G401 (cell line): Measurements from ENCODE around the gene TAF11. TPM values are rescaled to one million over a fixed set of nuclear protein-coding genes. Genes with fewer than 3 reads are reported as not detected.
"Not testable (repeated sequence)": the region's sequence is repeated elsewhere in the genome, so short reads cannot be mapped to it uniquely, and the experiment has no call there.

Experiments used
- DNase-seq: peaks from one replicate; pipeline ENCODE4 v3.0.0-alpha.2; 2015; ENCODE audit warnings: low spot score
- in situ Hi-C: cut with HindIII; loops from 2 replicates; pipeline ENCODE4 v1.10.0; 2016; ENCODE audit warnings: low sequenced_read_pairs, mixed read lengths
- total RNA-seq: library from RNA; depleted of rRNA; stranded (reverse); fragments of >200 nt; shearing (Covaris generic); gene quantifications from 2 replicates; pipeline ENCODE4 v1.2.3, GENCODE V29; 2014

The TAF11 gene
- total RNA-seq, 1 experiment from 2014 or later, result 79.8 TPM

DNA sequence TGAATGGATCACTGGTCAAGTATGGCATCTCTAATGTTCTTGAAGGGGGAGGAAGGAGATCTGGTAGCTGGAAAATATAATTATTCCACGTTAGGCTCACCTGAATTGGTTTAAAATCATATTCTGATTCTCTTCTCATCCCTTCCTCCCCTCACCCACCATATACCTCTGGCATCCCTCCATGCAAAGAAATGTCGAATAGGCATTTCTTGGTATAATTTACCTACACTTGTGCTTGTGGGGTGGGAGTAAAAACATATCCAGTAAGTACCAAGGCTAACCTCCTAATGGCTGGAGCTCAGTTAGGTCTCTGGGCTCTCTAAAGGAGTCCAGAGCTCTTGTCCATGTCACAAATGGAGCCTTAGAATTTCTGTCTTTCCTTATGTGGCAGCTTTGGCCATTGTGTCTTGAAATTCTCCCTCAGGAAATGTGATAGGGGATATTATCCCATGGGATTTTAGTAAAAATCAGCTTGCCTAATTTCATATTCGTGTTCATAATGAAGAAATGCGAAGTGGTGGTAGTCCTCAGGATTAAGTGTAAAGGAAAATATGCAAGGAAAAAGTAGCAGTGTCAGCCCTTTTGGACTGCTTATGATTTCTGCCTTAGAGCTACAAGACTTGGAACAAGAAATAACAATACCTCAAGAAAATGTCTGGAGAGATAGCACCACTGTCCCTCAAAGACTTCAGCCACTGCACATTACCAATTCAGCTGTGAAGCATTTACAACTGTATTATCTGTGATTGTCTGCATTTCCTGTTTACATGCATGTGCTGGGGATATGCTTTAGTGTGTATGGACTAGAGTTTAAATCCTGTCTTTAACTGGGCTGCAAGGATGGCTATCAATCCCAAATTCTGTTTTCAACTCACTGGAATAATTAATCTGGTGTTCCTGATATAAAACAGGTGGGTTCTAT lies 12.3 kb downstream of the TAF11 start:
- DNase-seq, result no peak
- in situ Hi-C loops, result no loop called here

DNA sequence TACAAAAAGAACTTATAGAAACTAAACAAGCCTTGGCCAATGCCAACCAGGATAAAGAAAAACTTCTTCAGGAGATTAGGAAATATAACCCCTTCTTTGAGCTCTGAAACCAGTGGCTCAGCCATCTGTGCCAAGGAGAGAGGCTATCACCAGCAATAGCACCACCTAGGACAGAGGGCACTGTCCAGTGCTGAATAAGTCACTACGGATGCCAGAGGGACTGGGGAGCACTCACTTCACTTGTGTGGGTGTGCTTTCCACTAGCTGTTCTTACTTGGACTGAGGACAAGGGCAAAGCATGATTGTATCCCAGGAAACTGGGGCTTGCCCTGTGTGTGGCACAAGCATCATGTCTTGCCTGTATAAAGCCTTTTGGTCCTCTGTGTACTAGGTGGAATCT lies 15.5 kb downstream of the TAF11 start:
- in situ Hi-C loops, result no loop called here
- no peak for DNase-seq

DNA sequence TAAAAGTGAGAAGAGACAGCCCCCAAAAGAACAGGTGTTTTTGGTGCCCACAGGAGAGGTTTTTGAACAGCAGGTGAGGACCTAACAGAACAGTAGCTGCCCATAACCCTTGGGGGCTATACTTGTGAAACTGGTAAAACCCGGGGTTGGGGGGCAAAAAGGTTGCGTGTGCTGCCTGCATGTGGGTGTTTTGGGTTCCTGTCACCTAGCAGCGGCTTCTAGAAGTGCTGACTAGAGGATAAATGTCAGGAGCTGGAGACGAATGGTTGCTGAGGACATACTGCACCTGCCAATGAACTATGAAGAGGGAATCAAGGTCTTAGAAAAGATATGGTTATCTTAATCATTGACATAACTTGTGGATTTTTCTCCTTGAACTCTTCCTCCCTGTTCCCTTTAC lies 16.0 kb downstream of the TAF11 start:
- no peak for DNase-seq
- in situ Hi-C loops, result no loop called here

DNA sequence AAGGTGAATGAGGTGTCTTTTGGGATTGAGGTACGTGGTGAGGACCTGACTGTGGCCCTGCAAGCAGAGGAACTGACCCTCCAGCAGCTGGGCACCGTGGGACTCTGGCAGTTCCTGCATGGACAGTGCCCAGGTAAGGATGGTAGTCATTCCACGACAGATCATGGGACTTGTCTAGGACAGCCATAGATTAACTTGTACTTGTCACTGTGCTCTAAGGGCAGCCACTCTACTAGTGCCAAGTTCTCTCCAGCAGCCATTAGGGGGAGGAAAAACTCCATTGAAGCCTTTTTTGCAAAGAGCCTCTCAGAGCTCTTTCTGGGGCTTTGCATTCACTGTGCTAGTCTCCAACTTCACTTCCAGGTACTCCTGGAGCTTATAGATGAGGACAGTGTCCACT lies 20.4 kb downstream of the TAF11 start:
- in situ Hi-C loops, result no loop called here
- peak; percentile 9 for DNase-seq

- in situ Hi-C loops, result no loop called here
These were observed 21.3 kb downstream of the TAF11 start for GRCh38 chr6:34866509-34866908.

GRCh38 chr6:34865107-34865506 lies 22.7 kb downstream of the TAF11 start:
- no peak for DNase-seq
- in situ Hi-C loops, result no loop called here

More at GRCh38 chr6:34866509-34866908, 21.3 kb downstream of the TAF11 start:
- no peak for DNase-seq

DNA sequence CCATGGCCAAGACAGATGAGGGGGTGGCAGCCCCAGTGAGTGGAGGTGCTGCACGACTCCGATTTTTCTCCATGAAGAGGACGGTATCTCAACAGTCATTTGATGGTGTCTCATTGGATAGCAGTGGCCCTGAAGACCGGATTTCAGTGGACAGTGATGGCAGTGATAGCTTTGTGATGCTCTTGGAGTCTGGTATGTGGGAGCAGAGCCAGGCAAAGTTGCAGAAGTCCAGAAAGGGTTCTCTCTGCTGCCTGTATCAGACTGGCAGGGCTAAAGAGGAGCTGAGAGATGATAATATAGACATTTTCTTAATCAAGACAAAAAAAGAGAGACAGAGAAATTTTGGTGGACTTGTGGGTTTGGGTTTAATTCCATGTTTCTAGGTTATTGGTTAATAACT lies 23.8 kb downstream of the TAF11 start:
- DNase-seq, result no peak
- in situ Hi-C loops, result no loop called here

DNA sequence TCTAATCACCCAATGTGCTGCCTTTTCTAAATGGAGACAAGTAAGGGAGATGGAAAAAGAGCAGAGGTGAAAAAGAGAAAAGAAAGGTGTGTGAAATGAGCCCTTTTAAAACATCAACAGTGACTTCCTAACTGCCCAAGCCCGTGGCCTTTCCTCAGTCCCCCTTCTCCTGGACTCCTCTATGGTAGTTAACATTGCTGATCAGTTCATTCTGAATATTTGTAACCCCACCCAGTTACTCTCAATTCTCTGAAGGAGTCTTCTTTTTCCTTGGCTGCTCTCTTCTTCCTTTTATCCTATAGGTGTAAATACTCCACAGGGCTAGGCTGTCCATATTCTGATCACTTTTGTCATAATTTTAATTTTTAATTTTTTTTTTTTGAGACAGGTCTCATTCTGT lies 27.1 kb downstream of the TAF11 start:
- no peak for DNase-seq
- in situ Hi-C loops, result no loop called here

DNA sequence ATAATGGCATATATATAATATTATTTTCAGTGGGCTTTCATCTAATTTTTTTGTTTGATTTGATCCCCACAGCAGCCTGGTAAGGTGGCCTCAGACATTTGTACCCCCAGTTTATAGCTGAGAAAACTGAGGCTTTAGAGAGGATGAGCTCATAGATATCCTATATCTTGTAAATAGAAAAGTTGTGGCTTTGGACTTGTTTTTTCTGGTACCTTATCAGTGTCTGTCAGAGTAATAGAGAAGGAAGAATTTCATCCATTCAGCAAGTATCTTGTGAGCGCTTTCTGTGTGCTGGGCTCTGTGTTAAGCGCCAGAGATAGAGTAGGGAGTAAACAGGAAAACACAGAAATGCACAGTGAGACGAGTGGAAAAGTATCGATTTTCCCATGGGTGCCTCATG lies 27.9 kb downstream of the TAF11 start:
- in situ Hi-C loops, result no loop called here
- no peak for DNase-seq

DNA sequence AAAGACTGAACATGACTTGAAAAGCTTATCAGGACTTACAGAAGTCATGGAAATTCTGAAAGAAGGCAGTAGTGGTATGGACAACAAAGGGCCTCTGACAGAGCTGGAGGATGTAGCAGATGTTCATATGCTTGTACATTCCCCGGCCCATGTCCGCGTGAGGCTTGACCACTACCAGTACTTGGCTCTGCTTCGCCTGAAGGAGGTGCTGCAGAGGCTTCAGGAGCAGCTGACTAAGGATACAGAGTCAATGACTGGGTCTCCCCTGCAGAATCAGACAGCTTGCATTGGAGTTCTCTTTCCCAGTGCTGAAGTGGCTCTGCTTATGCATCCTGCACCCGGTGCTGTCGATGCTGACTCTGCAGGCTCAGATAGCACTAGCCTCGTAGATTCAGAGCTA lies 29.2 kb downstream of the TAF11 start:
- in situ Hi-C loops, result no loop called here
- no peak for DNase-seq

GRCh38 chr6:34855463-34855862 lies 32.4 kb downstream of the TAF11 start:
- in situ Hi-C loops, result no loop called here
- DNase-seq, result no peak

DNA sequence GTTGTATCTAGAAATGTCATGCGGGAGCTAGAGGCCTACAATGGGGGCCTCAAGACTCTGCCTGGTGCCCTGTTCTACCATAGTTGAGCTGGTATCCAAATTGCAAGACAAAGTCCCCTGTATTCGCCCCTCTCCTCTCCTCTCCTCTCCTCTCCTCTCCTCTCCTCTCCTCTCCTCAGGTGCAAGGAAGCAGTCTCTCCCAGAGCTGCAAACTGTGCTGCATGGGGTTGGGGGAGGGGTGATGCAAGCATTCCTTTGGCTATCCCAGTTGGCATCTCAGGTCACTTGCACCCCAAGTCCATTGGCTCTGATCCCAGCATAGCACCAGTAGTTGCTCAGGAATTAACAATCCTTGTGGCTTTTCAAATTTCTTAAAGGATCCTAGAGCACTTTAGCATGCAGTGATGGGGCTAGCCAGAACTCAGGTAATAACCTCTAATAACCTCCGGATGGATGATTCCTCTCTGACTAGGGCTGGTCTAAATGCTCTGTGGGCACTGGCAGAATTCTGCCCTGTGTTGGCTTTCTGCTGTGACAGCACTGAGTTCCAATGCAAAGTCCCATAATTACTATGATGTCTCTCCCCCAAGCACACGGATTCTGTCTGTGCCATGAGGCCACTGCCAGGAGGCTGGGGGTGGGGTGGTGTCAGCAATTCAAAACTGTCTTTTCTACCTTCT lies 35.3 kb downstream of the TAF11 start:
- no peak for DNase-seq
- in situ Hi-C loops, result no loop called here

DNA sequence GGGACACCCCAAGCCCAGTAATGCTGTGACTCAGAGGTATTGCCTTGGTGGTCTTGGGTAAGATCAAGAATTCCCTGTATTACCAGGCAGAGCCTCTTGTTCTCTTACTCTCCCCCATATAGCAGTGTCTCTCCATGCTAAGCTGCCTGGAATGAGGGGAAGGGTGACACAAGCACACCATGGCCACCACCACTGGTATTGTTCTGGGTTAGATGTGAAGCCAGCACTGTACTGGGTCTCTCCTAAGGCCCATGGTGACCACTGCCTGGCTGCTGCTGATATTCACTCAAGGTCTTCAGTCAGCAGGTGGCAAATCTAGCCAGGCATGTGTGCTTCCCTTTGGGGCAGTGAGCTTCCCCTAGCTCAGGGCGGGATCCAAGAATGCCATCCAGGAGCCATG lies 36.5 kb downstream of the TAF11 start:
- in situ Hi-C loops, result no loop called here
- no peak for DNase-seq

DNA sequence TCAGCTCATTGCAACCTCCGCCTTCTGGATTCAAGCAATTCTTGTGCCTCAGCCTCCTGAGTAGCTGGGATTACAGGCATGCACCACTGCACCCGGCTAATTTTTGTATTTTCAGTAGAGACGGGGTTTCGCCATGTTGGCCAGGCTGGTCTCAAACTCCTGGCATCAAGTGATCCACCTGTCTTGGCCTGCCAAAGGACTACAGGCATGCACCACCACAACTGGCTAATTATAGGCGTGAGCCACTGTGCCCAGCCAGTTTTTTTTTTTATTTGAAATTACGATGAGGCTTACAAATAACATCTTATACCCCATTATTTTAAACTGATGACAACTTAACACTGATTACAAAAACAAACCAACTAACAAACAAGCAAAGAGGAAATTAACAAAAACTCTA lies 38.8 kb downstream of the TAF11 start:
- in situ Hi-C loops, DNase-seq: not testable (repeated sequence)

GRCh38 chr6:34839666-34840352 lies 48.0 kb downstream of the TAF11 start:
- in situ Hi-C loops, result no loop called here
- no peak for DNase-seq

DNA sequence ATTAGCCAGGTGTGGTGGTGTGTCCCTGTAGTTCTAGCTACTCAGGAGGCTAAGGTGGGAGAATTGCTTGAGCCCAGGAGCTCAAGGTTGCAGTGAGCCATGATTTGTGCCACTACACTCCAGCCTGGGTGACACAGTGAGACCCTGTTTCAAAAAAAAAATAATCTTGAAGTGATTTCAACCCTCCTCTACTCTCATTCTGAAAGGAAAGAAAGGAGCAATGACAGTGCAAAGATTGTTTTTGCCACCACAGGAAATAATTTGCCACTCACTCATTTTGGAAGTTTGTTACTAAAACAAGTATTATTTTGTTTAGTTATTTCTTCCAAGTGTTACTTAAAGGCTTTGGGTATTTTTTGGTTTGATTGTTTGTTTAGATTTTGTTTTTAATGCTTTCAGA lies 50.3 kb downstream of the TAF11 start:
- no peak for DNase-seq
- in situ Hi-C loops, result no loop called here

GRCh38 chr6:34836451-34836850 lies 51.4 kb downstream of the TAF11 start:
- no peak for DNase-seq
- in situ Hi-C loops, result no loop called here

DNA sequence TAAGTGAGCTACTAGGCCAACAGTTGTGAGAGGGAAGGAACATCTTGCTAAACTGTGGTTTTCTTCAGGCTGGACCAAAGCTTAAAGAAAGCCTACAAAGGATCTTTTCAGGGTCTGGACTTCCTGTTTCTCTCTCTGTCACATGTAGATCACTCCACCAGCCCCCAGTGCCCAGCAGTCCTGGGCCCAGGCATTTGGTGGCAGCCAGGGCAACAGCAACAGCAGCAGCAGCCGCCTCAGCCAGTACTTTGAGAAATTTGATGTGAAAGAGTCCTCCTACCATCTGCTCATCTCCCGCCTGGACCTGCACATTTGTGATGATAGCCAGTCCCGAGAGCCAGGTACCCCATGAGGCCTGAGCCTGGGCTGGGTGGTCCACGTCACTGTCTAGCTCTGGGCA lies 51.8 kb downstream of the TAF11 start:
- in situ Hi-C loops, result no loop called here
- DNase-seq, result no peak

- in situ Hi-C loops, result no loop called here
- DNase-seq, result no peak
These were observed 52.9 kb downstream of the TAF11 start for GRCh38 chr6:34834789-34835518.
